HUES6 (cell line): ENCODE results near the gene ACAD11.
"Not testable (repeated sequence)": the region's sequence is repeated elsewhere in the genome, so short reads cannot be mapped to it uniquely, and the experiment has no call there.

Source experiments
- H3K27ac ChIP-seq: 2 replicates; pipeline ENCODE4 v1.7.0; 2013; ENCODE audit warnings: low read depth, mild to moderate bottlenecking, low read length, inconsistent platforms
- H3K27me3 ChIP-seq: 2 replicates; pipeline ENCODE4 v1.6.1; 2013; ENCODE audit warnings: low read length; ENCODE audit not compliant: control insufficient read depth, insufficient read depth
- H3K36me3 ChIP-seq: 2 replicates; pipeline ENCODE4 v1.6.1; 2013; ENCODE audit warnings: low read length; ENCODE audit not compliant: control insufficient read depth, insufficient read depth
- H3K4me1 ChIP-seq: 2 replicates; pipeline ENCODE4 v1.6.1; 2013; ENCODE audit warnings: low read length; ENCODE audit not compliant: control insufficient read depth, insufficient read depth
- H3K4me3 ChIP-seq: 2 replicates; pipeline ENCODE4 v1.5.1; 2013; ENCODE audit warnings: low read depth, low read length
- H3K9ac ChIP-seq: one replicate; pipeline ENCODE4 v1.6.1; 2013; ENCODE audit warnings: mild to moderate bottlenecking, low read length
- H3K9me3 ChIP-seq: 2 replicates; pipeline ENCODE4 v1.6.1; 2013; ENCODE audit warnings: low read depth, low read length; ENCODE audit not compliant: control insufficient read depth, insufficient read depth

The ACAD11 gene

DNA sequence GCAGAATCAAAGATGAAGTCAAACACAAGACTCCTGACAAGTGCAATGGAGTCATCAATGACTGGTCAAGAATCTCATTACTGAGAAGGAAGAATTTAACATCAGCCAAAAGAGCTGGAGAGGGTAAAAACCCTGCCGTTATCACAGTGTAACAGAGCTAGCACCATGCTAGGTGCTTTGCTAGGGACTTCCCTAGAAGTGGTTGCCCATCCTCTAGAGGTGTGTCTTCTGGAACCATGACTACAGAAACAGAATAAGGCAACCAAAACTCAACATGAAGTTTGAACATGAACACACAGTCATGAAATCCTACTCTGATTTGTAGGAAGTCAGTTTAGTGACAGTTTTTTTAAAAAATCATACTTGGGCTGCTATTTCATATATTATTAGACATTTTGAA lies 9.5 kb downstream of the ACAD11 start:
- Histone ChIP-seq H3K36me3 (no peaks in the 10 kb centered on the region), H3K4me1 (no peaks in the 10 kb centered on the region), H3K27ac (no peak overlapping the region), H3K27me3 (no peaks in the 10 kb centered on the region), H3K9ac (no peak overlapping the region), H3K4me3 (no peak overlapping the region), H3K9me3 (no peaks in the 10 kb centered on the region)

- no peaks in the 10 kb centered on the region for H3K27me3 ChIP-seq
- H3K9ac ChIP-seq, result no peak overlapping the region
- no peak overlapping the region for H3K27ac ChIP-seq
- H3K9me3 ChIP-seq, result no peaks in the 10 kb centered on the region
- no peak overlapping the region for H3K4me3 ChIP-seq
- H3K36me3 ChIP-seq, result 0 out of 2 replicates have a peak, but pooled peaks cover 5% of the 10 kb centered on the region
- H3K4me1 ChIP-seq, result no peaks in the 10 kb centered on the region
Measured at GRCh38 chr3:132645058-132645457, 14.6 kb downstream of the ACAD11 start.

DNA sequence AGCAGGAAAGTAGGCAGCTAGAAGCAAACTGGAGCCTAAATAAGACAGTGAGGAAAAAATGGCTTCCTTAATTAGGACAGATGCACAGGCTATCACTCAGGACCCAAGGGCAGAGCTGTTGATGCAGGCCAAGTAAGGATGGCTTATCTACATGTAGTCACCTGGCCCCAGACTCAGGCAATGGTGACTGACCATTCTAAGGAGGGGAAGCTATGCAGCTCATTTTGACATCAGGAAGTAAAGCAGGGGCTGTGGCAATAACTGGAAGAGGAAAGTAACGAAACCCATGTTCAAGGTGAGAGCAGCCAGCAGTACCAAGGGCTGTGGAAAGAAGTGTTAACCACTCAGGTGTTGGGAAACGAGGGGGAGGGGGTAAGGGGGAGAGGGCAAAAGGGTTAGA lies 16.2 kb downstream of the ACAD11 start:
- H3K4me3 ChIP-seq, result no peak overlapping the region
- no peak overlapping the region for H3K9ac ChIP-seq
- H3K36me3 ChIP-seq, result peaks cover 13% of the 10 kb centered on the region; the same call in 1 of the 2 replicates
- no peaks in the 10 kb centered on the region for H3K9me3 ChIP-seq
- no peak overlapping the region for H3K27ac ChIP-seq
- no peaks in the 10 kb centered on the region for H3K4me1 ChIP-seq
- no peaks in the 10 kb centered on the region for H3K27me3 ChIP-seq

- H3K9ac ChIP-seq, result no peak overlapping the region
- no peaks in the 10 kb centered on the region for H3K27me3 ChIP-seq
- peaks cover 21% of the 10 kb centered on the region for H3K36me3 ChIP-seq
- H3K4me3 ChIP-seq, result no peak overlapping the region
- no peak overlapping the region for H3K27ac ChIP-seq
- no peaks in the 10 kb centered on the region for H3K4me1 ChIP-seq
- no peaks in the 10 kb centered on the region for H3K9me3 ChIP-seq
Measured at GRCh38 chr3:132642539-132642847, 17.1 kb downstream of the ACAD11 start.

- Histone ChIP-seq H3K27ac (no peak overlapping the region), H3K4me3 (no peak overlapping the region), H3K36me3 (peaks cover 21% of the 10 kb centered on the region), H3K9me3 (no peaks in the 10 kb centered on the region), H3K27me3 (no peaks in the 10 kb centered on the region), H3K9ac (no peak overlapping the region), H3K4me1 (no peaks in the 10 kb centered on the region)
Measured at GRCh38 chr3:132641837-132642538, 17.6 kb downstream of the ACAD11 start.

GRCh38 chr3:132641427-132641826 lies 18.2 kb downstream of the ACAD11 start:
- peaks cover 21% of the 10 kb centered on the region for H3K36me3 ChIP-seq
- not testable (repeated sequence) for H3K9me3 ChIP-seq, H3K4me1 ChIP-seq, H3K27me3 ChIP-seq, H3K27ac ChIP-seq, H3K9ac ChIP-seq, H3K4me3 ChIP-seq

DNA sequence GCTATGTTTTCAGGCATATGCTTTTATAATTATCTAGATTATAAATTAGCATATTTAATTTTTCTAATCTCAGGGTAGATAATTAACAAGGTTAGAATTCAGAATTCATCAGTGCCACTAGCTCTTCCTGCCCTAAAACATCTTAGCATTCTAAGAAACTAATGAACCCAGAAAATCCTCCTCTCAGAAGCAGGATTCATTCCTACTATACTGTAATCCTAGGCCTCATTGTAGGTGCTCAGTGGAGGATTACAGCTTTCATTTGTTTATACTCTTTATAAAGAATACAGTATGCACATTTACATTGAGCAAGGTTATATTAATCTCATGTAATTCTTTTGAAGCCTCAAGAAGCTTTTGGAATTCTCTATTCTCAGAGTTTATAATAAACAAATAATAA lies 20.9 kb downstream of the ACAD11 start:
- Histone ChIP-seq H3K27ac (no peak overlapping the region), H3K9ac (no peak overlapping the region), H3K4me3 (no peak overlapping the region), H3K36me3 (peaks cover 21% of the 10 kb centered on the region), H3K4me1 (no peaks in the 10 kb centered on the region), H3K9me3 (no peaks in the 10 kb centered on the region), H3K27me3 (no peaks in the 10 kb centered on the region)

DNA sequence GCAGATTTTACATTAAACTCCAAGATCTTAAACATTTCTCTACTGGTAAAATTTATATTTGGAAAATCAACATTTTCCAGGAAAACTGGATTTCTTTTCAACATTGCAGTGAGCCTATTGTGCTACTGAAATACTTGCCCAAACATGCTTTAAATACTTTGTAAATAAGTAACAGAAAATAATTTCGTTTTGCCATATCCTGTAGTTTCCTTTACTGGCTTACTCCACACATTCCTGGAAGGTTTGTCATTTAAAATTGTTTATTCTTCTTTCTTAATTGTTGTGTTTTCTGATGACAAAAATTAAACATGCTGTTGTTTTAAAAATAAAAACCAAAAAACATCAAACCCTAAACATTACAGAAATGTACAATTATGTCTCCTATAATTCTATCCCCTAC lies 22.0 kb downstream of the ACAD11 start:
- no peak overlapping the region for H3K27ac ChIP-seq
- H3K9me3 ChIP-seq, result no peaks in the 10 kb centered on the region
- H3K4me1 ChIP-seq, result no peaks in the 10 kb centered on the region
- no peaks in the 10 kb centered on the region for H3K27me3 ChIP-seq
- no peak overlapping the region for H3K4me3 ChIP-seq
- H3K9ac ChIP-seq, result no peak overlapping the region
- H3K36me3 ChIP-seq, result peaks cover 21% of the 10 kb centered on the region

- H3K4me3 ChIP-seq, result no peak overlapping the region
- no peaks in the 10 kb centered on the region for H3K9me3 ChIP-seq
- H3K9ac ChIP-seq, result no peak overlapping the region
- H3K27ac ChIP-seq, result no peak overlapping the region
- H3K36me3 ChIP-seq, result peaks cover 16% of the 10 kb centered on the region
- no peaks in the 10 kb centered on the region for H3K4me1 ChIP-seq
- no peaks in the 10 kb centered on the region for H3K27me3 ChIP-seq
Measured at GRCh38 chr3:132635052-132635451, 24.6 kb downstream of the ACAD11 start.

- H3K27me3 ChIP-seq, result no peaks in the 10 kb centered on the region
- H3K36me3 ChIP-seq, result peaks cover 25% of the 10 kb centered on the region
- no peak overlapping the region for H3K4me3 ChIP-seq
- H3K9me3 ChIP-seq, result no peaks in the 10 kb centered on the region
- H3K27ac ChIP-seq, result no peak overlapping the region
- H3K4me1 ChIP-seq, result peaks cover 13% of the 10 kb centered on the region
- no peak overlapping the region for H3K9ac ChIP-seq
Measured at GRCh38 chr3:132630612-132631011, 29.0 kb downstream of the ACAD11 start.

DNA sequence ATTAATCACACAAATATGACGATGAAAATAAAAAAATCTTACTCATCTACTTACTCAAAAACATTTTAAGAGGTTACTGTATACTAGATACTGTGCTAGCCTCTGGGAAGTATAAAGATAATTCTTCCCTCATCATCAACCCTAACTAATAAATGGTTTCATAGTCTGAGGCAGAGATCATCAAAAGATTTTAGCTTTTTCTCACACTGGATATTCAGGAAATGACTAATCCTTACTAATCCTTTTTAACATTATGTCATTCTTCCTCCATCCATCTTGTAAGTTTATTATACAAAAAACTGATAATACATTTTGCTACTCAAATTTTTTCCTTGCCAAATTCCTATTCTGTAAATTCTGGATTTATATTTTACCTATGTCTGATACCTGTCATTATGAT lies 29.7 kb downstream of the ACAD11 start:
- H3K36me3 ChIP-seq, result peaks cover 25% of the 10 kb centered on the region
- no peak overlapping the region for H3K4me3 ChIP-seq
- peaks cover 13% of the 10 kb centered on the region for H3K4me1 ChIP-seq
- H3K9me3 ChIP-seq, result no peaks in the 10 kb centered on the region
- H3K27me3 ChIP-seq, result no peaks in the 10 kb centered on the region
- no peak overlapping the region for H3K27ac ChIP-seq
- H3K9ac ChIP-seq, result no peak overlapping the region

DNA sequence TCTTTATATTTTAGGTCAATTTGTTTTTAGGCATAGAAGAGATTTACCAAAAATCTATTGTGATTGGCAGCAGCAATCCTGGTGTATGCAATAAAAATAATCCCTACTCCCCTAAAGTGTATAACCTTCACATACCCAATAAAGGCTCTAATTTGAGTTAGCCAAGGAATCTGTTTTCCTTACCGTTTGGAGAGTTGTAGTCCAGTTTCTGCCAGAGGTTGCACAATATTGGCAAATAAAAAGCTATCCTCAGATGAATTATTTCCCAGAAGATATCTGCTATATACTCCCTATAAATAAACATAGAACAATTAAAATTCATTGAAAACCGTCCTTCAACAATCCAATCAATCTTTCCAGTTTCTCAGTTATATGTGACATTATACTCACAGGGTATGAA lies 31.5 kb downstream of the ACAD11 start:
- H3K9me3 ChIP-seq, result no peaks in the 10 kb centered on the region
- H3K4me3 ChIP-seq, result no peak overlapping the region
- H3K36me3 ChIP-seq, result peaks cover 25% of the 10 kb centered on the region
- H3K27me3 ChIP-seq, result no peaks in the 10 kb centered on the region
- H3K27ac ChIP-seq, result no peak overlapping the region
- peaks cover 13% of the 10 kb centered on the region for H3K4me1 ChIP-seq
- no peak overlapping the region for H3K9ac ChIP-seq
